ENCODE data around the gene KCNMB2.

DNA sequence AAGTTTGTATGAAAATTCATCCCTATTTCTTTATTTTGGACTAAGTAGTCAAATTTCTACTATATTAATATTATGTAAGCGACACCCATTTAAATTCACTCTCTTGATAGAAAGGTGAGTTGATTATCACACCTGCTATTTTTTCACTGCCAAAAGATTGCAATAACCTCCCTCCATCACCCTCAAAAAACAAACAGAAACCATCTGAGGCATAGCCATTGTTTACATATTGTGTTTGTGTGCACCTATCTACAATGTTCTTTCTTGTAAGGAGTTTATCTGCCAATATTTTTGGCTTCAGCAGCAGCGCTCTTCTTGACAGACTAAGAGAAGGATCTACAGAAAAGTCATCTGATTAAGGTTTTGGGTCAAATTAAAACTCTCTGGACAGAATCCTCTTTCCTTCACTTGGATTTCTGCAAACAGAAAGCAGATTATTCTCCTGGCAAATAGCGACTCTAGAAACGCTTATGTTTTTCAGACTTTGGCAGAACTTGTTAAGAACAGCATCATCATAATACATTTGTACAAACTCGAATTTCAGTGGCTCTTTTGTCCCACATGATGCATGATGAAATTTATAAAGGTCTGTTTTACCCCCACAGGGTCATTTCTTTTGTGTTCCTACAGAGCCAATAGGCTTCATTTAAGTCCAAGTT lies 48.6 kb downstream of the KCNMB2 start:
- TF ChIP-seq, protein P1, sequence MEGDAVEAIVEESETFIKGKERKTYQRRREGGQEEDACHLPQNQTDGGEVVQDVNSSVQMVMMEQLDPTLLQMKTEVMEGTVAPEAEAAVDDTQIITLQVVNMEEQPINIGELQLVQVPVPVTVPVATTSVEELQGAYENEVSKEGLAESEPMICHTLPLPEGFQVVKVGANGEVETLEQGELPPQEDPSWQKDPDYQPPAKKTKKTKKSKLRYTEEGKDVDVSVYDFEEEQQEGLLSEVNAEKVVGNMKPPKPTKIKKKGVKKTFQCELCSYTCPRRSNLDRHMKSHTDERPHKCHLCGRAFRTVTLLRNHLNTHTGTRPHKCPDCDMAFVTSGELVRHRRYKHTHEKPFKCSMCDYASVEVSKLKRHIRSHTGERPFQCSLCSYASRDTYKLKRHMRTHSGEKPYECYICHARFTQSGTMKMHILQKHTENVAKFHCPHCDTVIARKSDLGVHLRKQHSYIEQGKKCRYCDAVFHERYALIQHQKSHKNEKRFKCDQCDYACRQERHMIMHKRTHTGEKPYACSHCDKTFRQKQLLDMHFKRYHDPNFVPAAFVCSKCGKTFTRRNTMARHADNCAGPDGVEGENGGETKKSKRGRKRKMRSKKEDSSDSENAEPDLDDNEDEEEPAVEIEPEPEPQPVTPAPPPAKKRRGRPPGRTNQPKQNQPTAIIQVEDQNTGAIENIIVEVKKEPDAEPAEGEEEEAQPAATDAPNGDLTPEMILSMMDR (IDR thresholded peaks at IDR 0.05; ENCODE audit: low read depth, low read length, poor library complexity, severe bottlenecking) = no peak
- TF ChIP-seq EZH2phosphoT487 (IDR thresholded peaks at IDR 0.05; ENCODE audit: borderline replicate concordance, low read length) = no peak

Data from DOHH2 (cell line).